Body of pancreas (tissue), 4 donors: ENCODE measurements around the gene MAD1L1. TPM values are rescaled to one million over a fixed set of nuclear protein-coding genes. Genes with fewer than 3 reads are reported as not detected.

Experiments
- ATAC-seq: fragments of 150-250 bp; one replicate; pipeline ENCODE4 v1.9.1; 2016
- DNase-seq, 4 donors: peaks; one replicate each; pipeline ENCODE4 v3.0.0-alpha.2; 2019
- H3K27ac ChIP-seq, 4 donors: fragments of 200-600 bp; sonication (generic); 1 replicate in 3 of 4; 2 replicates in 1 of 4; pipeline versions ENCODE4 v1.5.1 to v1.6.1; 2016 to 2019; ENCODE audit warnings: mild to moderate bottlenecking in 1 of 4, mixed read lengths in 1 of 4, moderate library complexity in 1 of 4
- H3K27me3 ChIP-seq, 2 donors: fragments of 200-600 bp; sonication (generic); one replicate each; pipeline ENCODE4 v1.6.0; 2016; ENCODE audit warnings: mild to moderate bottlenecking in 1 of 2
- H3K36me3 ChIP-seq, 2 donors: fragments of 200-600 bp; sonication (generic); replicated peaks in 1 of 2; 2 replicates each; pipeline ENCODE4 v1.5.1; 2016; ENCODE audit warnings: low read depth in 2 of 2; ENCODE audit not compliant: insufficient read depth in 1 of 2
- H3K4me1 ChIP-seq: fragments of 200-600 bp; sonication (generic); one replicate; pipeline ENCODE4 v1.6.0; 2016
- H3K4me3 ChIP-seq, 2 donors: fragments of 200-600 bp; sonication (generic); 1 replicate in 1 of 2; 2 replicates in 1 of 2; pipeline ENCODE4 v1.5.1; 2016 to 2019
- H3K9me3 ChIP-seq, 3 donors: fragments of 200-600 bp; sonication (generic); 1 replicate in 2 of 3; 2 replicates in 1 of 3; pipeline ENCODE4 v1.5.1; 2016
- POLR2A ChIP-seq, 3 donors: fragments of 450-650 bp; IDR thresholded peaks; one replicate each; pipeline ENCODE4 v1.6.1; 2016; ENCODE audit warnings: antibody characterized with exemption in 3 of 3, mild to moderate bottlenecking in 2 of 3
- WGBS, 2 donors: methylation state at CpG; one replicate each; pipeline ENCODE4 v1.1.5; 2017; 5-methylcytosine and 5-hydroxymethylcytosine counted together
- intact Hi-C: fragments of 100-400 bp; cut with DNase I; formaldehyde crosslinking; loops from one replicate; pipeline ENCODE4 v1.15.1; 2023
- total RNA-seq, 2 donors: library from RNA; depleted of rRNA; stranded (reverse); fragments of >200 nt; gene quantifications; one replicate each; pipeline ENCODE4 v1.1.0, GENCODE V29; 2016
- TF ChIP-seq, protein P1 (sequence below), 7 experiments: fragments of 450-650 bp in 4 of 7; fragments of 200-600 bp in 3 of 7; sonication (generic) in 3 of 7; IDR thresholded peaks; one replicate each; pipeline ENCODE4 v1.5.1; 2016 to 2019; ENCODE audit warnings: antibody characterized with exemption in 7 of 7

MAD1L1 gene
- total RNA-seq, 2 donors from 2014 or later: 14.0 to 66.9 TPM

DNA sequence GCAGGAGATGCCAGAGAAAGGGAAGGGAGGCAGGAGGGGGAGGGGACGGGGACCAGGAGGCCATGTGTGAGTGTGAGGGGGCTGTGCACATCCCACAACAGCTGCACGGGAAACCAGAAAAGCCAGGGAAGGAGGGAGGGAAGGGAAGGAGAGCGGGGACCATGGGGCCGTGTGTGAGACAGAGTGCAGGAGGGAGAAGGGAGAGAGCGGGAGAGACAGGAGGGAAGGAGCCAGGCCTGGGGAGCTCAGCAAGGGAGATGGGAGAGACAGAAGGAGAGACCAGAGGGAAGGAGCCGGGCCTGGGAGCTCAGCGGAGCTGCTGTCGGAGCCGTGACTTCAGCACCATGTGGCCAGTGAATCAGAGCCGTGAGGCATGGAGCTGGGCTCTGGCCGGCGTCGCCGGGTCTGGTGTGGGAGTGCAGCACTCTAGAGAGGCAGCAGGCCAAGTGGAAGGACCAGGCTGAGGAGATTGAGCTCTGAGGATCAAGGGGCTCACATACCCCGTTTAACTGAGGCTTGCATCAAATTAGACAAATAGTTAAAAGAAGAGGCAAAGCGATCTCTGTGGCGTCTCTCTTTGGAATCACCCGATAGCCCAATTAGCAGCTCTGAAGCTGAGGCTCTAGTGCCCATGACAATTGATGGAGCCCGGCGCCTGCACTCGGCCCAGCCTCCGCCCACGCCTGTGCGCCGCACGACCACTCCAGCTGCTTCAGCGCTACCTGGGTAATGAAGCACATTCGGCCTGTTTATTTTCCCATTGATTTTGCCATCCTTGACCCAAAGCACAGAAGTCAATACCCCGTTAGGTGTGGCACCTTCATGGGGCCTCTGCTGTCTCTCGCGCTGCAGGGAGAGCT lies 150.4 kb downstream of the MAD1L1 start:
- Histone ChIP-seq H3K27ac (no peak overlapping the region), H3K27me3 (no peaks in the 10 kb centered on the region)
- intact Hi-C loops: no loop called here

DNA sequence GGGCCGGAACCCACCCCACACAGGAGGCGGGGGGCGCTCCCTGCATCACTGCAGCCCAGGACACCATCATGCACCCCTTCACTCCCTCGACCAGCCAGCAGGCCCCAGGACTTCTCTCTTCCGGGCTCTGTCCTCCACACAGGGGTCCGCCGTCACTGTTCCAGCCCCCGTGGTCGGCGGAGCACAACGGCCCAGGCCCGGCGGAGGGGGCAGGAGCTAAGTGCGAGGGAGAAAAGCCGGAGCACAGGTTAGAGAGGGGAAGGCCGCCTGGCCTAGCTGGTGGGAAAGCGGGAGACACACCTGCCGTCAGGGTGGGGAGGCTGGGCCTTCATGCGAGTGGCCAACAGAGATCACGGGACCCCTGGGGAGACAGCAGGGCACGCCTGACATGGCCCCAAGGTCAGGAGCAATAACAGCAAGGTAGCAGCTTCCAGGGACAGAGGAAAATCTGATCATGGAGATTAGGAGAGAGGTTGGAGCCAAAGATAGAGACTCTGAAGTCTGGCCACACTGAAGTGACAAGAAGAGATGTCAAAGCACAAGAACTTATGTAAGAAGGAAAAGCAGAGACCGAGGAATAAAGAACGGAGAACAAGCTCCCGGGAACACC lies 151.1 kb downstream of the MAD1L1 start:
- H3K4me3 ChIP-seq: no peak overlapping the region
- no peaks in the 10 kb centered on the region for H3K9me3 ChIP-seq
- DNase-seq (no peak), ATAC-seq (no peak)
- intact Hi-C loops: no loop called here
- H3K4me1 ChIP-seq: no peaks in the 10 kb centered on the region
- H3K27ac ChIP-seq: no peak overlapping the region
- H3K27me3 ChIP-seq: no peaks in the 10 kb centered on the region
- 90 to 97% methylated on average over 18 to 22 of the region's 24 CpGs for WGBS, 2 donors
- H3K36me3 ChIP-seq: no peaks in the 10 kb centered on the region
- no peak for TF ChIP-seq POLR2A (IDR thresholded peaks at IDR 0.05)
- TF ChIP-seq, protein P1, sequence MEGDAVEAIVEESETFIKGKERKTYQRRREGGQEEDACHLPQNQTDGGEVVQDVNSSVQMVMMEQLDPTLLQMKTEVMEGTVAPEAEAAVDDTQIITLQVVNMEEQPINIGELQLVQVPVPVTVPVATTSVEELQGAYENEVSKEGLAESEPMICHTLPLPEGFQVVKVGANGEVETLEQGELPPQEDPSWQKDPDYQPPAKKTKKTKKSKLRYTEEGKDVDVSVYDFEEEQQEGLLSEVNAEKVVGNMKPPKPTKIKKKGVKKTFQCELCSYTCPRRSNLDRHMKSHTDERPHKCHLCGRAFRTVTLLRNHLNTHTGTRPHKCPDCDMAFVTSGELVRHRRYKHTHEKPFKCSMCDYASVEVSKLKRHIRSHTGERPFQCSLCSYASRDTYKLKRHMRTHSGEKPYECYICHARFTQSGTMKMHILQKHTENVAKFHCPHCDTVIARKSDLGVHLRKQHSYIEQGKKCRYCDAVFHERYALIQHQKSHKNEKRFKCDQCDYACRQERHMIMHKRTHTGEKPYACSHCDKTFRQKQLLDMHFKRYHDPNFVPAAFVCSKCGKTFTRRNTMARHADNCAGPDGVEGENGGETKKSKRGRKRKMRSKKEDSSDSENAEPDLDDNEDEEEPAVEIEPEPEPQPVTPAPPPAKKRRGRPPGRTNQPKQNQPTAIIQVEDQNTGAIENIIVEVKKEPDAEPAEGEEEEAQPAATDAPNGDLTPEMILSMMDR (IDR thresholded peaks at IDR 0.05): no peak

More for the DNA sequence above, 150.4 kb downstream of the MAD1L1 start:
- Histone ChIP-seq H3K4me1 (no peaks in the 10 kb centered on the region), H3K9me3 (no peaks in the 10 kb centered on the region), H3K36me3 (no peaks in the 10 kb centered on the region), H3K4me3 (no peak overlapping the region)
- ATAC-seq: peak; percentile 61
- WGBS, 2 donors: 84 to 92% methylated on average over 31 of the region's 31 CpGs
- TF ChIP-seq, protein P1 (IDR thresholded peaks at IDR 0.05): no peak
- no peak for TF ChIP-seq POLR2A (IDR thresholded peaks at IDR 0.05)
- DNase-seq: peak in 2 of 4 donors; percentile 15 to 30

DNA sequence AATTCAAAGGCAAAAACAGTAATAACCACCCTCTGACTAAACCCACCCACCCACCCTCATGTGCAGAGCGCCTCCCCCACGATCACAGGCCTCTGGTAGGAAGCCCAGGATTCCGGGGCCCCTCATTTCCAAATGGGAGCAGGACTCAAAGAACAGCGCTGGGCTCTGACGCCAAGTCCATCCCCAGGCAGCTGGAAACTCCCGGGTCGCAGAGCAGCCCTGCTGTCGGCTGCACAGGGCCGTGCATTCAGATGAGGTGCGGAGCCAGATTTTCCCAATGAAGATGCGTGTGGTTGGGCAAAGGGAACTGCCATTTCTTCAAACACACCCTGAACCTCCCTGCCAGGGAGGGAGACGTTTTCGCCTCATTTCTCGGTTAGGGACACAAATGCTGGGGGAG lies 152.3 kb downstream of the MAD1L1 start:
- Histone ChIP-seq H3K4me3 (no peak overlapping the region), H3K27me3 (no peaks in the 10 kb centered on the region), H3K4me1 (no peaks in the 10 kb centered on the region), H3K36me3 (no peaks in the 10 kb centered on the region), H3K9me3 (no peaks in the 10 kb centered on the region), H3K27ac (no peak overlapping the region)
- no peak for ATAC-seq
- 92 to 99% methylated on average over 14 of the region's 14 CpGs for WGBS, 2 donors
- intact Hi-C loops: no loop called here
- TF ChIP-seq, protein P1 (IDR thresholded peaks at IDR 0.05): no peak
- TF ChIP-seq POLR2A (IDR thresholded peaks at IDR 0.05): no peak
- no peak for DNase-seq

DNA sequence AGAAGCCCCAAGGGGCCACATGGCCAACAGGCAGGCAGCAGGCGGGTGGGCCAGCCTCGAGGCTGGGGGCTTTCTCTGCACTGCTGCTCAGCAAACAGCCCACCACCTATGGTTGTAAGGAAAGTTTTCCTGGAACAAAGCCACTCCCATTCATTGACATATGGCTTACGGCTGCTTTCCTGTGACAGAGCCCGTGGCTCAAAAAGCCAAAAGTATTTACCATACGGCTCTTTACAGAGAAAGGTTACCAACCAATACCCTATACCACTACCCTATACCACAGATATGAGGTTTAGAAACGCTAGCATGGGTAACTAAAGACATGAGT lies 152.7 kb downstream of the MAD1L1 start:
- Histone ChIP-seq H3K36me3 (no peaks in the 10 kb centered on the region), H3K4me3 (no peak overlapping the region), H3K9me3 (no peaks in the 10 kb centered on the region), H3K27me3 (no peaks in the 10 kb centered on the region), H3K27ac (no peak overlapping the region), H3K4me1 (no peaks in the 10 kb centered on the region)
- DNase-seq (no peak), ATAC-seq (no peak)
- intact Hi-C loops: no loop called here
- no peak for TF ChIP-seq POLR2A (IDR thresholded peaks at IDR 0.05)
- TF ChIP-seq, protein P1 (IDR thresholded peaks at IDR 0.05): no peak
- 69 to 80% methylated on average over 2 to 6 of the region's 6 CpGs for WGBS, 2 donors
